HG03025 (cell line): ENCODE results near the gene CIB4.
"Not testable (repeated sequence)": the region's sequence is repeated elsewhere in the genome, so short reads cannot be mapped to it uniquely, and the experiment has no call there.

Source experiments
- ATAC-seq: cut with Tn5 transposase; IDR thresholded peaks from one replicate; pipeline ENCODE4 v1.9.1; 2021; ENCODE audit warnings: mild to moderate bottlenecking, moderate library complexity; ENCODE audit not compliant: unreplicated experiment, low FRiP score

CIB4 gene

DNA sequence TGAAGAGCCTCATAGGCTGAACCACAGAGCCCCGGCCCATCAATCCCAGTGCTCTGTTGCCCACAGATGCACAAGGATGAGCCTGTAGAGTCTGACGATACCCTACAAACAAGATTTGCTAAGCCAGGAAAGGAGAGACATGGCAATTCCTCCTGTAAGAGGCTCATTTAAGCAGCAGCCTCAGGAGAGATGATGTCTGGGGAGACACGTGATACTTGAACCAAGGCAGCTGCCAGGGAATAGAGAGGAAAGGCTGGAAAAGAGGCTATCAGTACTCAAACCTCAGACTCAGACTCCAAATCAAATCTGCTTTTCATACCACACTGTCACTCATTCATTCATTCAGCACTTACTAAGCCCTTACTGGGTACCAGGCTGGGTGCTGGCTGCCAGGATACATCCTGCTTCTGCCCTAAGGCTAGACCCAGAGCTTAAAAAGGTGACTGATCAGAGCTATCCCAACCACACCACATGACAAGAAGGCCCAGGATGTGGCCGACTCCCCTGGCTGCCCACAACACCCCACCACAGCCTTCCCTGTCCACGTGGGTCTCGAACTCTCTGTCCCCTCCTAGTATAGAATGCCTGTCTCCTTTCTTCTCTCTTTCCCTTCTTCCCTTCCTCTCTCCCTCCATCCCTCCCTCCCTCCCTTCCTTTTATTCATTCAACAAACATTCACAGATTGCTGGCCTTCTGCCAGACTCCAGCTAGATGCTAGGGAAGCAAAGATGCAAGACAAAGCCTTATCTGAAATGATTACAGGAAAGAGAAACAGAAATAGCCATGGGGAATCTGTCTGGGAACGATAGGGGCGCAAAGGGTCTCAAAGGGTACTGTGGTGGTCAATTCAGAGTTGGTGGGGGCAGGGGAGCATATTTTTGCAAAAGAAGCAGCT is 27.9 kb upstream of the CIB4 start:
- ATAC-seq: no peak

DNA sequence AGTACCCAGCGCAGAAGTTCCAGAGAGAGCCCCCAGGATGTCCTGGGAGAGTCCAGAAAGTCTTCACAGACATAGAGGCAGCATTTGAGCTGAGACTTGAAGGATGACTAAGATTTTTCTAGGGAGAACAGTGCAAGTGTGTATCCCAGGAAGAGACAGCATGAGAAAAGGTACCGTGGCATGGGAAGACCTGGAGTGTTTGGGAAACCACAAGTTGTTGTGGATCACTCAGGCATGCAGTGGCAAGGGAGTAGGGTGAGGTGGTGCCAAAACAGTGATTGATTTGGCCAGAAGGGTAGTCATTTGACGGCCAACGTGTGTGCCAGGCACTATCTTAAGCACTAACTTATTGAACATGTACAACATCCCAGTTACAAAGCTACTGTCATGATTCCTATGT is 26.9 kb upstream of the CIB4 start:
- ATAC-seq: no peak

DNA sequence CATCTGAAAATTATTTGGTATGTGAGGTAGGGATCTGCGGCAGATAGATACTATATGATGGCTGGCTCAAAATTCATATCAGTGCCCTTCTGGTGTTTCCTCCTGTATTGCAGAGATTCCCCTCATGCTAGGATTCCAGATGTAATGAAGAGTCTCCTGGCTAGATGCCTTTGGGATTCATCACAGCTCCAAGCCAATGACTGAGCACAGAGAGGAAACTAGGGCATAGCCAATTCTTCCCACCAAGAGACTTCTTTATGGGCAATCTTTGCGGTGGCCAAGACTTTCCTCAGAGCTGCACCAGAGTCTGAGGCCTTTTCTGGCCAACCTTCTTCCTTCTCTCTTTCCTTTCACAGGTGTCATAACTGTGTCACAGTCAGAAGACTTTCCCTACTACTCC is 25.5 kb upstream of the CIB4 start:
- ATAC-seq: no peak

DNA sequence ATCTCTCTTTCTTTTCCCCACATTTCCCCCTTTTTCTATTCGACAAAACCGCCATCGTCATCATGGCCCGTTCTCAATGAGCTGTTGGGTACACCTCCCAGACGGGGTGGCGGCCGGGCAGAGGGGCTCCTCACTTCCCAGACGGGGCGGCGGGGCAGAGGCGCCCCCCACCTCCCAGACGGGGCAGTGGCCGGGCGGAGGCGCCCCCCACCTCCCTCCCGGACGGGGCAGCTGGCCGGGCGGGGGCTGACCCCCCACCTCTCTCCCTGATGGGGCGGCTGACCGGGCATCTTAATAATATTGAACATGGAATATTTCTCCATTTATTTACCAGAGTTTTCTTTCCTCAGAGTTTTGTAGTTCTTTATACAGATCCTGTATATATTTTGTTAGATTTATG is 24.1 kb upstream of the CIB4 start:
- ATAC-seq: not testable (repeated sequence)

DNA sequence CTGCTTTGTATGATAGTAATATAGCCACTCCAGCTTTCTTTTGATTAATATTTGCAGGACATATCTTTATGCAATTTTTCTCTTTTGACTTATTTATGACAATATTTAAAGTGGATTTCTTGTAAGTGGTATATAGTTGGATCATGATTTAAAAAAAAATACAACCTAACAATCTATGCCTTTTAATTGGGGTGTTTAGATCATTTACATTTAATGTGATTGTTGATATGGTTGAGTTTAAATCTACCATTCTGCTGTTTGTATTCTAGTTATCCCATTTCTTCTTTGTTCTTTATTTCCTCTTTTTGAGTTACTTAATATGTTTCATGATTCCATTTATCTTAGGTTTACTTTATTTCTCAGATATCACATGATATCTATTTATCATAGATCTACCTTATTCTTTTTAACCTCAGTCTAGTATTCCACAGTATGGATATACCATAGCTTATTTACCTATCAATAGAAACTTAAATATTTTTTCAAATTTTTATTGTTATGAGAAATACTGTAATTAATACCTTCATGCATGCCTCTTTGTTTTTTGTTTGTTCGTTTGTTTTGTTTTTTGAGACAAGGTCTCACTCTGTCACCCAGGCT is 19.3 kb upstream of the CIB4 start:
- ATAC-seq: no peak

DNA sequence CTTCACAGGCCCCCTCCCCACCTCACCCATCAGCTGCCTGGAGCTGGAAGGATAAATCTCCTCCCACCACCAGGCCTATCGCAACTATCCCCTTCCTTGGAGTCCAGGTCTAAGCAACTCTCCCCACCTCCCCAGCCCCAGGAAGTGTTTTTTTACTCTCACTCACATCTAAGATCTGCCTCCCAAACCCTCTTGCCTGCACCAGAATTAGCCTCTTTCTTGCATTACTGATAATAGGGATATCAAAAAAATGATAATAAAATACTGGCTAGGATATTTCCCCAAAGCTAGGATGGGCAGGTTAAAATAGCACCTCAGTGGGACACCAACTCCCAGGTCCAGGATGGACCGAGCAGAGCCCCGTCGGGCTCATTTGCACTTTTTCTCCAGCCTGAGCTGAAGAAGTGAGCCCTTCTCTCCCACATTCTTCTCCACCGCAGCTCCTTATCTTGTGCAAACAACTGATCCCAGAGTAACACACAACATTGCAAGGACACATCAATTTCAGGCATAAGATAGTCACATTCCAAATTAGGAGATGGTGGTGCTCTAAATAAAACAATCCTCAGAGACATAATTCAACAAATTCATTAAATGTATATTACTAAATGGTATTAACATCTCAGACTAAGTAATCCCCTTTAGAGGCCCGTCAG is 17.7 kb upstream of the CIB4 start:
- no peak for ATAC-seq

DNA sequence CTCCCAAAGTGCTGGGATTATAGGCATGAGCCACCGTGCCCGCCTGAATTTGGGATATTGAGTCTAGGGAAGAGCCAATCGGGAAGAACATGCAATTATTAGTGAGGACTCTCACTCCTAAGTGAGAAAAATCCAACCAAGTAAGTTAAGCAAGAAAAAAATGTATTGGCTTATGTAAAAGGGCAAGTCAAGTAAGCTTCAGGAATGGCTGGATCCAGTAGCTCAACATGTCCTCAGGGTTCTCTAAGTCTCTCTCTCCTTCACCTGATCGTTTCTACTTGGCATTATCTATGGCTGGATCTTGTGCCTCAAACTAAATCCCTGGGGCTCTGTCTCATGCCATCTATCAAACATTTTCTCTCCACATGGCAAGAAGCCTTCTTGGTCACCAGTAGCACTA is 16.1 kb upstream of the CIB4 start:
- ATAC-seq: no peak

DNA sequence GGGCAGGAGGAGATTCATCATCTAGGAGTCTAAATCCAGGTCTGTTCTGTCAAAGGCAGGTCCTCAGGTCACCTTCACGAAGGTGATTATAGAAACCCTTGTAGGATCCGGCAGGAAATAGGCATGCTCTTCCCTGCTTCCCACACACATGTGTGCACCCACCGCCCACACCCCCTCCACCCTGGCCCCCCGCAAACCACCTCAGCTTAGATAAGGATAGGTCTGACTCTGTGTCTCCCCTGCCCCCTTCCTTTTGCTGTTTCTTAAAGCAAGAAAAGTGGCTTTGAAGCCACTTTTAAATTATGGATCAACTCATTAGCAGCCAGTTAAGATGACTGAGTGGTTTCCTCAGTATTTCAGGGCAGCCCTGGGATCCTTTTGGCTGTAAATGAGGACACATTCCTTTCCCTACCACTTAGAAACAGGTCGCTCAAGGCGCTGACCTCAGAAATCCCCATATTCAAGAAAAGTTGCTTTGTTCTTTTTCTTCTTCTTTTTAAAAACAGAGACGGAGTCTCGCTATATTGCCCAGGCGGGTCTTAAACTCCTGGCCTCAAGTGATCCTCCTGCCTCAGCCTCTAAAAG is 14.5 kb upstream of the CIB4 start:
- ATAC-seq: no peak

DNA sequence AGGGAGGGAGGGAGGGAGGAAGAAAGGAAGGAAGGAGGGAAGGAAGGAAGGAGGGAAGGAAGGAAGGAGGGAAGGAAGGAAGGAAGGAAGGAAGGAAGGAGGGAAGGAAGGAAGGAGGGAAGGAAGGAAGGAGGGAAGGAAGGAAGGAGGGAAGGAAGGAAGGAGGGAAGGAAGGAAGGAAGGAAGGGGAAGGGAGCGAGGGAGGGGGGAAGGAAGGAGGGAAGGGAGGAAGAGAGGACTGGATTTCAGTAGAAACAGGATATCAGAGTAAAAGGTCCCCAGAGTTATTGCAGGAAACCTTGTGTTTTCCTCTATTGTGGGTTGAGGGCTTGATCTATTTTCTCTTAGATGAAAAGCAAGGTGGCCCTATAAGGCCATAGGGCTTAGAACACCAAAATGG is 14.0 kb upstream of the CIB4 start:
- not testable (repeated sequence) for ATAC-seq

DNA sequence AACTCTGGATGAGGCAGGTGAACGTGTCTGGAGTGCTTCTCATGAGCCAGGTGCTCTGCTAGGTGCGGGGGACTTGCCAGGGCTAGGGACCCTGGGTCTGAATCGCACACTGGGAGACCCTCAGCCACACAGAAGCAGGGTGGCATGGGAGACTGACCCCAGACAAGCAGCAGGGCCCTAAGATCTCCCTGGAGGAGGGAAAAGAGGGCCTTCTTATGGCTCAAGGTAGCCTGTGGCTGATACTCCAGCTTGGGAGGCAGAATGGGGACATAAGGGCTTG is 12.8 kb upstream of the CIB4 start:
- no peak for ATAC-seq

DNA sequence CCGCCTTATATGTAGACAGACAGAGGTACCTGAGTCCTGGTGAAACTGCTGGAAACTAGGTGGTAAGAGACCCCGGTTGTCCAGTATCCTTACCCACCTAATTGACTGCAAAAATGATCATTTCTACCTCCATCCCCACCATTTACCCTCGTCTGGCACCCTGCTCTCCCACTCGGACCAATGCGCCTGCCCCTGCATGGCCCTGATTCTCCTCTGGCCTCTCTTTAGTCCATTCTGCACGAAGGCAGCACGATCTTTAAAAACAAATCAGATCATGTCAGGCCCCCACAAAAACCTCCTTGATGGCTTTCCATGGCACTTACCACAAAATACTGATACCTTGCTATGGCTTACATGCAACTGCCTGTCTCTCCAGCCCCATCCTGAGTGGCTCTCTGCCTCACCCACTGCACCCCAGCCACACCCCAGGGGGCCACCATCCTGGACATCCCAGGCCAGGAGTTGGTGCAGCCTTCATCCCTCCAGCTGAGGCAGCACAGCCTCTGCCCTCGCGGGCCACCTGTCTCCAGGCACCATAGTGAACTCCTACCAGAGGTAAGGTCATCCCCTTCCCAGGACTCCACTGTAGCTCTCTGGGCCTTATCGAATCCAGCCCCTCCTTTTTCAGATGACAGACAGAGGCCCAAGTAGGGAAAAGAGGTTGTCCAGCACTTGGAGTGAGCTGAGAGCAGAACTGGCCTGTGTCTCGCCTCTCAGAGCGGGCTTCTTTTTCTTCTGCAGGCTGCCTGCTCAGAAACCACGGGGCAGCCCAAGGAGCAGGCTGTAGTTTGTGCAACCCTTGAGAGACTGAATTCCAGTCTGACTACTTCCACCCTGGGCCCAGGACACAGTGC is 12.3 kb upstream of the CIB4 start:
- no peak for ATAC-seq

DNA sequence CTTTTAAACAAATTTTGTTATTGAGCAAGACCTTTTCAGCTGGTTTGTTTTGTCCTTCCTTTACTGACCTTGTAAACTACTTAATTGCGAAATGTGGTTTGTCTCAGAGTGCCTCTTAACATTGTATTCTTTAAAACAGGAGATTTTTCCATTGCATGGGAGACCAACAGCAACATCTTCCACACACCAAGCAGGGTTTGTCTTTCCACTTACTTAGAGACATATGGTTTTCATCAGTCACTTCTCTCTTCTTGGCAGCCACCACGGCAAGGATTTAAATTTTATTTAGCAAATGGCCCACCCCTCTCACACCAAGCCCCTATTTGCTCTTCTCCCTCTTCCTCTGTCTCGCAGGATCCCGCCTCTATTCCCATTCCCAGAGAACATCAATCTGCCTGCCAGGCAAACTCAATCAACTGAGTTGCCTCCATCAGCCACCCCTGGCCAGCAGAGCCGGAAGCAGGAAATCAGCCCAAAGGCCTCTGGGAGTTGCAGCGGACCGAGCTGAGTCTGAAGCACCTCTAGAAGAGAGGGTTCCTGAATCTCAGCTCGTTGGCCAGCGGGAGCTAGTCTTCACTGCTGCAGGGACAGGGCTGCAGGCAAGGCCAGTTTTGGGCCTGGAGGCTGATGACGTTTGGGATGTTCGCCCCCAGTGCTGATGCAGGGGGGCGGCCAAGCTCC is 11.3 kb upstream of the CIB4 start:
- no peak for ATAC-seq

DNA sequence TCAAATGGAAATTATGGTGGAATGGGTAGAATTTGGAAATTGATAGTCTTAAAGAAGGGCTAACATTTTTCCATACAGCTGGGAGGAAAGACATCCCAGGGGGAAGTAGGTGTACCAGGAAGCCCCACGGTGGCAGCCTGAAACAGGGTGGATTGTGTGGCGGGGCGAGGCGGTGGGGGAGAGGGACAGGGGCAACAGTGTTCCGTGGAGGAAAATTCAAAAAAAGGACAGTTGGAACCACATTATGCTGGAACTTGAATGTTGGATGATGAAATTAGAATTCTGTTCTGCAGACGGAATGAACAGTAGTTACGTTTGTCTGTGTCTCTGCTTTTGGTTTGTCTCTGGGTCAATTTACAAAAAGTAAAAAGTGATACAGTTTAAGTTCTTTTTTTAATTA is 10.6 kb upstream of the CIB4 start:
- no peak for ATAC-seq

DNA sequence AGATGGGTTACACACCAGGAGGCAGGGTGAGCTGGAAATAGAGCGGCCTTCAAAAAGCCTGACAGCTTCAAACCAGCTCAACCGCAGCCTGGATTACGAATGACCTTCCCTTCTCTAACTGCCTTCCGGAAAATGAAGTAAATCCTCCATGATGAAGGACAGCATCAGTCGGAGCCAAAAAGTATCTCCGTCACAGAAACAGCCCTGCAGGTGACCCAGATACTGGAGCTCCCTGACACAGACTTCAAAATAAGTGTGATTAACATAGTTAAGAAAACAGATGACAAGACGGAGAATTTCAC is 10.3 kb upstream of the CIB4 start:
- no peak for ATAC-seq

DNA sequence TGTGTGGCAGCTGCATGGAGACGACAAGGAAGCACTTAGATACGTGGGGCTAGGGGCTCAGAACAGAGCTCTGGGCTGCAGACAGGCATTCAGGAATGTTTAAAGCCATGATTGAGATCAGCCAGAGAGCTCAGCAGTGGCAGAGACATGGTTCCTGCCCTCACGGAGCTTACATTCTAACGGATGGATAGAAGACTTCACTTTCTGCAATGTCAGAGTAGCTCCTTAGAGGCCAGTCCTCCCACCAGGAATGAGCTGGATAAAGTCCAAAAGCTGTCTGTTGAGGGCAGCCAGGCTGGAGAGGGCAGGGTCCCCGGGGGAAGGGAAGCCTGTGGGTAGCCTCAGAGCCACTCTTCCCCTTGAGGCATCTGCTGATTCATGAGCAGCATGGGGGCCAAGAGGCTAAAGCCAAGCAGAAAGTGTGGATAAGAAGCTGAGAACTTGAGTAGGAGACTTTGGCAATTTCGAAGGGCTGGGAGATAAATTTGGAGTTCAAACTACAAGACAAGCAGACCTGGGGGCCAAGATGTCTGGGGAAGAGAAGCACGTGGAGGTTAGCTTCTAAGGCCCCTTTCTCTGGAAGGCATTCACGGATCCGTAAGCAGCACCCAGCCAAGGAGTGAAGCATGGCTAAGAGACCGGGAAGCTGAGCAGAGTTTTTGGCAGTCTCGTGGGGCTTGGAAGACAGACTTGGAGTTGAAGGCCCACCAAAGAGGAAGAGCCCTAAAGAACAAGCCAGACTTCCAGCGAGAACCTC is 9.7 kb upstream of the CIB4 start:
- ATAC-seq: no peak

DNA sequence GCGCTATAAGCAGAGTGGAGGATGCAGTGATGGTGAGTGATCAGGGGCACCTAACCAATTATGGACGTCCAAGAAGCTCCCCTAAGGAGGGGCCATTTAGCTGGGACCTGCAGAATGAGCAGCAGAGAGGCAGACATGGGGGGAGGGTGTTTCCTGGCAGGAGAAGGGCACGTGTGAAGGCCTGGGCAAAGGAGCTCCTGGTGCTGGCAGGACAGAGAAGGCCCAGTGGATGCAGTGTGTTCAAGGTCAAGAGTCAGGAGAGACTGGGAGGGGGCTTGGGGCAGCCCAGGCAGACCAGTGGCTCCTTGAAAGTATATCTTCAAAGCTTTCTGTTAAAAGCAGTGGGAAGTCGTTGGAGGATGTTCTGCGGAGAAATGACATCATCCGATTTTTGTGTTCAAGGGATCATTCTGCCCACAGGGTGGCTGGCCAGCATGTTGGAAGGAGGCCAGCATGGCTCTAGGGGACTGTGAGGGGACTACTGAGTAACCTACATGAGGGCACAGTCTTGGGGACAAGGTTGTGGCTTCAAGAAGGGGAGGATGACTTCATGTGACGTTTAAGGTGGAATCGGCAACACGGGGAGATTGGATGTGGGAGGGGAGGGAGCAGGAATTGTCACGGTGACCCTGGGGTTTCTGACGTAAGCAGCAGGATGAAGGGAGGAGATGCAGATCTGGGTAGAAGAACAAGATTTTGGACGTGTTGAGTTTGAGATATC is 9.0 kb upstream of the CIB4 start:
- ATAC-seq: no peak

DNA sequence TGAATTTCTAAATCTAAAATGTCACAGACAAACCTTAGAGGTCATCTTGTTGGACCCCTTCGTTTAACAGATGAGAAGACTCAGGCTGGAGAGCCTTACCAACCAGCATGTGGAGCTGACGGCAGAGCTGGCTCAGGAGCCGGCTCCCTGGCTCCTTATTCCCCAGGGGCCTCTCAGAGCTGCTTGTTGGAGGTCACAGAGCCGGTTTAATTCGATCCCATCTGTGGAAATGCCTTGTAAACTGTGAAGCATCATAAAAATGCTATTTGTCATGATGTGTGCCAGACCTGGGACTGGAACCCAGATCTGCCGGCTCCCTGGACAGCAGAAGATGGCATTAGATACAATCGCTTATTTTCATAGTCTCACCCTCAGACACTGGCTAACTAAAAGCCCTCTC is 8.2 kb upstream of the CIB4 start:
- no peak for ATAC-seq

DNA sequence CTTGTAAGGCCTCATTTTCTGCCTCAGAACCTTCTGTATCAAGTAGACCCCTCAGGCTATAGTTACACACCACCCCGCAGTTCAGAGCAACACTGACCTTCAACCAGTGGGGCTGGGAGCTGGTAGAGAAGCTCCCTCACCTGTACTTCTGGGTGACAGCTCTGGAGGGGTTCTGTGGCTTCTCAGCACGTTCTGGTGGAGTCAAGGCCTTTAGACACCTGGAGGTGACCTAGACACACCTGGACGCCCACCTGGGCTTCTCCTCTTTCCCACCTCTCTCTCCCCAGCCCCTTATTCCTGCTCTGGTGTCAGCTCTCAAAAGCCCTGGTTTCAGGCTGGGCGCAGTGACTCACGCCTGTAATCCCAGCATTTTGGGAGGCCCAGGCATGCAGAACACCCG is 7.3 kb upstream of the CIB4 start:
- no peak for ATAC-seq

DNA sequence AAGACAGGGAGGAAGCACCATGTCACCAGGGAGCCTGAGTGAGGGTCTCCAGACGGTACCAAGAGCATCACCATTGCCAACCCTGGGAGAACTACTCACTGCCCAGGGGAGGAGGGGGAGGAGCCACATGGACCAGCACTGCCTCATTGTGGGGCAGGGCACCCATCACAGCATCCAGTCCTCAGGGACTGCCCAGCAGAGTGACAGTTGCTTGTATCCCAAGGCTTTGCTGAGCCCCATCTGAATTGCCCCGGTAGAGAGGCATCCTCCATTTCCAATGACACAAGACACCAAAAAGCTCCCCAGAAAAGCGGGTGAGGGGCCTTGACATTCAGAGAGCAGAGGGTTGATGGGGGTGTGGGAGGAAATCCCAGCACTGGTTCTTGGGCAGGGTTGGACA is 6.8 kb upstream of the CIB4 start:
- no peak for ATAC-seq
